HCT116 (cell line): ENCODE results near the gene CCND1. TPM values are rescaled to one million over a fixed set of nuclear protein-coding genes. Genes with fewer than 3 reads are reported as not detected.

Experiments used
- ATAC-seq: fragments of 200-7000 bp; cut with Tn5 transposase; 2 replicates; pipeline ENCODE4 v1.9.1; 2020; ENCODE audit warnings: mild to moderate bottlenecking, moderate library complexity
- BruUV-seq: library from RNA; stranded (reverse); fragments of 400-500 nt; replicated peaks from 2 replicates; lab custom pipeline; 2021; lab: Mats Ljungman, UMichigan
- CTCF ChIA-PET: fragments of 300-600 bp; sonication (Branson Sonifier 250); formaldehyde crosslinking; loops from one replicate; lab custom pipeline; 2021; ENCODE audit warnings: antibody characterized with exemption; lab: Charles Lee
- POLR2A ChIA-PET: fragments of 300-600, 350-600 bp; sonication (Branson Sonifier 250); formaldehyde crosslinking; loops from one replicate; lab custom pipeline; 2021; ENCODE audit warnings: antibody characterized with exemption; lab: Charles Lee
- RAD21 ChIA-PET, 2 experiments: fragments of 300-600 bp; sonication (Branson Sonifier 250); formaldehyde crosslinking; loops; one replicate each; lab custom pipeline; 2023; ENCODE audit warnings: low total read pairs in 2 of 2; ENCODE audit not compliant: uncharacterized antibody in 2 of 2, unreplicated experiment in 2 of 2, low non-redundant PET in 1 of 2; lab: Charles Lee
- DNase-seq: peaks from one replicate; pipeline ENCODE4 v3.0.0-alpha.2; 2010; ENCODE audit warnings: low read depth, low spot score
- H2AFZ ChIP-seq: fragments of 200-600 bp; shearing (Covaris generic), sonication (generic); 2 replicates; pipeline ENCODE4 v1.6.1; 2017; ENCODE audit warnings: low read depth, mixed run types, mixed read lengths, antibody characterized with exemption, low read length; ENCODE audit not compliant: poor library complexity, severe bottlenecking
- H3K27ac ChIP-seq: 2 replicates; pipeline ENCODE4 v1.5.1; 2012; ENCODE audit warnings: low read depth, low read length
- H3K27me3 ChIP-seq: fragments of 200-600 bp; sonication (generic); 2 replicates; pipeline ENCODE4 v1.6.1; 2016; ENCODE audit warnings: mixed run types, low read length, mixed read lengths; ENCODE audit not compliant: insufficient read depth
- H3K36me3 ChIP-seq, 2 experiments: fragments of 200-500 bp in 1 of 2; fragments of 200-600 bp in 1 of 2; sonication (Bioruptor generic) in 1 of 2; sonication (generic) in 1 of 2; 2 replicates each; pipeline versions ENCODE4 v1.5.1 to v1.6.1; 2014 to 2016; ENCODE audit warnings: low read length in 2 of 2, inconsistent platforms in 1 of 2, mixed read lengths in 1 of 2, mixed run types in 1 of 2; ENCODE audit not compliant: insufficient read depth in 2 of 2, control insufficient read depth in 1 of 2
- H3K4me1 ChIP-seq, 2 experiments: fragments of 200-600 bp in 1 of 2; sonication (generic) in 1 of 2; 2 replicates each; pipeline versions ENCODE4 v1.5.1 to v1.6.1; 2012 to 2017; ENCODE audit warnings: low read length in 2 of 2, inconsistent platforms in 1 of 2, mild to moderate bottlenecking in 1 of 2, mixed read lengths in 1 of 2, mixed run types in 1 of 2, moderate library complexity in 1 of 2; ENCODE audit not compliant: insufficient read depth in 2 of 2, control insufficient read depth in 1 of 2
- H3K4me2 ChIP-seq: fragments of 200-600 bp; sonication (generic); 2 replicates; pipeline ENCODE4 v1.6.1; 2017; ENCODE audit warnings: mixed run types, low read length, mixed read lengths
- H3K4me3 ChIP-seq, 2 experiments: fragments of 200-600 bp in 1 of 2; sonication (generic) in 1 of 2; replicated peaks in 1 of 2; 2 replicates each; pipeline ENCODE4 v1.5.1; 2011 to 2016; ENCODE audit warnings: low read length in 2 of 2, control low read depth in 1 of 2, low read depth in 1 of 2, mild to moderate bottlenecking in 1 of 2, mixed read lengths in 1 of 2, mixed run types in 1 of 2
- H3K79me2 ChIP-seq: fragments of 200-600 bp; sonication (generic); 2 replicates; pipeline ENCODE4 v1.6.1; 2017; ENCODE audit warnings: mild to moderate bottlenecking, mixed run types, low read length, moderate library complexity, mixed read lengths; ENCODE audit not compliant: insufficient read depth
- H3K9ac ChIP-seq: fragments of 200-600 bp; sonication (generic); 2 replicates; pipeline ENCODE4 v1.6.1; 2016; ENCODE audit warnings: low read length, mixed read lengths
- H3K9me2 ChIP-seq: fragments of 200-600 bp; sonication (generic), shearing (Covaris generic); 2 replicates; pipeline ENCODE4 v1.6.1; 2017; ENCODE audit warnings: mixed run types, mild to moderate bottlenecking, moderate library complexity; ENCODE audit not compliant: insufficient read depth
- H3K9me3 ChIP-seq, 2 experiments: fragments of 200-500 bp in 1 of 2; fragments of 200-600 bp in 1 of 2; sonication (Bioruptor generic) in 1 of 2; sonication (generic) in 1 of 2; 2 replicates each; pipeline ENCODE4 v1.6.1; 2014 to 2017; ENCODE audit warnings: low read length in 2 of 2, mixed read lengths in 2 of 2, inconsistent platforms in 1 of 2, low read depth in 1 of 2, mild to moderate bottlenecking in 1 of 2, mixed run types in 1 of 2, moderate library complexity in 1 of 2; ENCODE audit not compliant: control insufficient read depth in 1 of 2, insufficient read depth in 1 of 2
- H4K20me1 ChIP-seq: fragments of 200-600 bp; sonication (generic), shearing (Covaris generic); 2 replicates; pipeline ENCODE4 v1.6.1; 2017; ENCODE audit warnings: mixed run types, mild to moderate bottlenecking, moderate library complexity; ENCODE audit not compliant: insufficient read depth
- ATF3 ChIP-seq: IDR thresholded peaks from 2 replicates; pipeline ENCODE4 v1.6.1; 2012
- CEBPB ChIP-seq: IDR thresholded peaks from 2 replicates; pipeline ENCODE4 v1.6.1; 2012; ENCODE audit warnings: low read depth
- ELF1 ChIP-seq: IDR thresholded peaks from 2 replicates; pipeline ENCODE4 v1.6.1; 2012; ENCODE audit warnings: low read depth, borderline replicate concordance
- EZH2phosphoT487 ChIP-seq: fragments of 200-600 bp; IDR thresholded peaks from 2 replicates; pipeline ENCODE4 v1.6.1; 2018; ENCODE audit warnings: antibody characterized with exemption, borderline replicate concordance
- JUND ChIP-seq: IDR thresholded peaks from 2 replicates; pipeline ENCODE4 v1.6.1; 2012
- MAX ChIP-seq: IDR thresholded peaks from 2 replicates; pipeline ENCODE4 v1.6.1; 2012
- POLR2A ChIP-seq: IDR thresholded peaks from 2 replicates; pipeline ENCODE4 v1.7.0; 2011; ENCODE audit warnings: borderline replicate concordance; ENCODE audit not compliant: insufficient read depth, insufficient read length; ENCODE audit errors: extremely low read depth
- POLR2AphosphoS5 ChIP-seq: IDR thresholded peaks from 2 replicates; pipeline ENCODE4 v1.6.1; 2011; ENCODE audit warnings: mild to moderate bottlenecking, low read depth, low read length, moderate library complexity
- RAD21 ChIP-seq: IDR thresholded peaks from 2 replicates; pipeline ENCODE4 v1.6.1; 2012; ENCODE audit warnings: low read depth, mild to moderate bottlenecking
- REST ChIP-seq: IDR thresholded peaks from 2 replicates; pipeline ENCODE4 v1.6.1; 2012; ENCODE audit warnings: low read depth
- SIN3A ChIP-seq: IDR thresholded peaks from 2 replicates; pipeline ENCODE4 v1.6.1; 2012; ENCODE audit warnings: low read depth
- SP1 ChIP-seq: IDR thresholded peaks from 2 replicates; pipeline ENCODE4 v1.6.1; 2012; ENCODE audit warnings: low read depth
- TCF7L2 ChIP-seq: IDR thresholded peaks from 2 replicates; pipeline ENCODE4 v1.7.0; 2011; ENCODE audit warnings: borderline replicate concordance, inconsistent platforms; ENCODE audit not compliant: insufficient read depth, insufficient read length; ENCODE audit errors: extremely low read depth
- ZBTB33 ChIP-seq: IDR thresholded peaks from 2 replicates; pipeline ENCODE4 v1.6.1; 2011; ENCODE audit warnings: mild to moderate bottlenecking, low read length, moderate library complexity; ENCODE audit not compliant: insufficient replicate concordance; ENCODE audit errors: extremely low read depth
- ZFX ChIP-seq: fragments of 450-650 bp; IDR thresholded peaks from 2 replicates; pipeline ENCODE4 v1.6.1; 2017
- ZNF274 ChIP-seq: fragments of 200-500 bp; sonication (Bioruptor generic); IDR thresholded peaks from 2 replicates; pipeline ENCODE4 v1.6.1; 2014; ENCODE audit warnings: mild to moderate bottlenecking, low read depth, low read length, inconsistent platforms
- intact Hi-C: fragments of 100-400 bp; cut with micrococcal nuclease; formaldehyde crosslinking; loops from 2 replicates; pipeline ENCODE4 v1.10.0; 2022
- total RNA-seq: library from RNA; stranded (reverse); gene quantifications from one replicate; pipeline ENCODE4 v1.2.1, GENCODE V29; 2021; ENCODE audit not compliant: unreplicated experiment

CCND1 gene
- total RNA-seq, 1 experiment from 2014 or later: 601 TPM

- intact Hi-C loops: no loop called here
- Histone ChIP-seq H3K4me1 (no peaks in the 10 kb centered on the region), H3K79me2 (no peaks in the 10 kb centered on the region), H3K27ac (no peak overlapping the region), H3K27me3 (no peaks in the 10 kb centered on the region), H2AFZ (no peak overlapping the region), H4K20me1 (no peaks in the 10 kb centered on the region), H3K9me2 (no peaks in the 10 kb centered on the region)
- ATAC-seq (no peak), DNase-seq (no peak)
- ChIA-PET RAD21 (no interaction called here), CTCF (no interaction called here), POLR2A (no interaction called here)
- TF ChIP-seq TCF7L2 (no peak), RAD21 (no peak), JUND (no peak), ZNF274 (no peak), EZH2phosphoT487 (no peak), POLR2A (no peak), SIN3A (no peak)
- TF ChIP-seq, all 23 proteins: peak for 0
- no peaks in the 10 kb centered on the region for H3K9me3 ChIP-seq
- BruUV-seq: no TSS peak
- no peak overlapping the region for H3K4me2 ChIP-seq
- no peaks in the 10 kb centered on the region for H3K36me3 ChIP-seq
- H3K9ac ChIP-seq: no peak overlapping the region
- H3K4me3 ChIP-seq: no peak overlapping the region
Observed at GRCh38 chr11:69617220-69617619, 23.7 kb upstream of the CCND1 start.

GRCh38 chr11:69617682-69618081 lies 23.3 kb upstream of the CCND1 start:
- Histone ChIP-seq H3K9me3 (no peaks in the 10 kb centered on the region), H3K36me3 (no peaks in the 10 kb centered on the region), H3K4me2 (no peak overlapping the region), H3K9ac (no peak overlapping the region), H2AFZ (no peak overlapping the region), H3K27ac (no peak overlapping the region), H3K79me2 (no peaks in the 10 kb centered on the region), H3K4me3 (no peak overlapping the region), H3K4me1 (no peaks in the 10 kb centered on the region), H3K9me2 (no peaks in the 10 kb centered on the region), H4K20me1 (no peaks in the 10 kb centered on the region), H3K27me3 (no peaks in the 10 kb centered on the region)
- CTCF ChIA-PET: no interaction called here
- ATAC-seq (no peak), DNase-seq (no peak)
- no TSS peak for BruUV-seq
- intact Hi-C loops: no loop called here
- RAD21 ChIA-PET: no interaction called here
- POLR2A ChIA-PET: no interaction called here
- TF ChIP-seq POLR2AphosphoS5: no peak
- no peak for TF ChIP-seq EZH2phosphoT487
- TF ChIP-seq ATF3: no peak
- no peak for TF ChIP-seq SP1
- no peak for TF ChIP-seq MAX
- no peak for TF ChIP-seq ZFX
- TF ChIP-seq POLR2A: no peak
- no peak for TF ChIP-seq ZNF274
- TF ChIP-seq JUND: no peak
- no peak for TF ChIP-seq REST
- TF ChIP-seq CEBPB: no peak
- no peak for TF ChIP-seq SIN3A
- TF ChIP-seq ELF1: no peak
- no peak for TF ChIP-seq RAD21
- TF ChIP-seq ZBTB33: no peak
